IMR-90 (cell line): ENCODE data around the gene KLHL30. TPM values are rescaled to one million over a fixed set of nuclear protein-coding genes. Genes with fewer than 3 reads are reported as not detected.

Experiments
- ATAC-seq: fragments of 200-7000 bp; cut with Tn5 transposase; 2 replicates; pipeline ENCODE4 v1.9.1; 2020; ENCODE audit warnings: low read depth, mild to moderate bottlenecking, moderate library complexity
- BruUV-seq: library from RNA; stranded (reverse); fragments of 400-500 nt; replicated peaks from 2 replicates; lab custom pipeline; 2021; lab: Mats Ljungman, UMichigan
- CTCF ChIA-PET: fragments of 300-600 bp; formaldehyde crosslinking; extraction: SDS; loops from one replicate; lab custom pipeline; 2021; ENCODE audit warnings: antibody characterized with exemption; lab: Yijun Ruan, JAX
- POLR2A ChIA-PET: fragments of 300-600 bp; sonication (Branson Sonifier 250); formaldehyde crosslinking; loops from one replicate; lab custom pipeline; 2022; ENCODE audit warnings: antibody characterized with exemption; ENCODE audit not compliant: unreplicated experiment; lab: Charles Lee
- DNase-seq: peaks from one replicate; pipeline ENCODE4 v3.0.0; 2013
- H2AFZ ChIP-seq: replicated peaks from 2 replicates; pipeline ENCODE3; 2013; ENCODE audit warnings: low read length, mild to moderate bottlenecking; ENCODE audit not compliant: poor library complexity
- H2AK5ac ChIP-seq: 2 replicates; pipeline ENCODE4 v1.6.1; 2013; ENCODE audit warnings: low read depth, low read length, inconsistent platforms
- H2AK9ac ChIP-seq: replicated peaks from 2 replicates; pipeline ENCODE3; 2013; ENCODE audit warnings: mild to moderate bottlenecking, low read depth, low read length, moderate library complexity; ENCODE audit not compliant: poor library complexity
- H2BK120ac ChIP-seq: 2 replicates; pipeline ENCODE4 v1.6.1; 2013; ENCODE audit warnings: low read depth, low read length, inconsistent platforms
- H2BK15ac ChIP-seq: 3 replicates; pipeline ENCODE4 v1.6.1; 2013; ENCODE audit warnings: low read depth, low read length, inconsistent platforms
- H2BK20ac ChIP-seq: 2 replicates; pipeline ENCODE4 v1.6.1; 2013; ENCODE audit warnings: low read depth, mild to moderate bottlenecking, inconsistent platforms, low read length, moderate library complexity
- H2BK5ac ChIP-seq: 2 replicates; pipeline ENCODE4 v1.6.1; 2013; ENCODE audit warnings: mild to moderate bottlenecking, low read depth, low read length, inconsistent platforms; ENCODE audit not compliant: poor library complexity, severe bottlenecking
- H3K14ac ChIP-seq: replicated peaks from 2 replicates; pipeline ENCODE4 v1.6.1; 2013; ENCODE audit warnings: low read depth, low read length, inconsistent platforms
- H3K18ac ChIP-seq: 2 replicates; pipeline ENCODE4 v1.6.1; 2013; ENCODE audit warnings: low read depth, low read length, control low read depth
- H3K23ac ChIP-seq: 2 replicates; pipeline ENCODE4 v1.6.1; 2013; ENCODE audit warnings: low read depth, low read length, inconsistent platforms
- H3K27ac ChIP-seq: 2 replicates; pipeline ENCODE4 v1.5.1; 2013; ENCODE audit warnings: mild to moderate bottlenecking, control low read depth, low read length; ENCODE audit not compliant: insufficient read depth
- H3K27me3 ChIP-seq: 2 replicates; pipeline ENCODE4 v1.6.1; 2013; ENCODE audit warnings: low read length; ENCODE audit not compliant: control insufficient read depth, insufficient read depth
- H3K36me3 ChIP-seq: 2 replicates; pipeline ENCODE4 v1.6.1; 2013; ENCODE audit warnings: low read length, mixed read lengths; ENCODE audit not compliant: control insufficient read depth, insufficient read depth
- H3K4ac ChIP-seq: 2 replicates; pipeline ENCODE4 v1.6.1; 2013; ENCODE audit warnings: low read depth, low read length, inconsistent platforms
- H3K4me1 ChIP-seq: 2 replicates; pipeline ENCODE4 v1.6.1; 2013; ENCODE audit warnings: low read length, mixed read lengths; ENCODE audit not compliant: control insufficient read depth, insufficient read depth
- H3K4me2 ChIP-seq: 2 replicates; pipeline ENCODE4 v1.6.1; 2013; ENCODE audit warnings: low read depth, mild to moderate bottlenecking, control low read depth, low read length, moderate library complexity
- H3K4me3 ChIP-seq: 2 replicates; pipeline ENCODE4 v1.5.1; 2013; ENCODE audit warnings: low read depth, mild to moderate bottlenecking, control low read depth, low read length, moderate library complexity; ENCODE audit not compliant: insufficient read depth
- H3K56ac ChIP-seq: 2 replicates; pipeline ENCODE4 v1.6.1; 2013; ENCODE audit warnings: low read length, inconsistent platforms; ENCODE audit not compliant: insufficient read depth; ENCODE audit errors: extremely low read depth
- H3K79me1 ChIP-seq, 2 experiments: 2 replicates each; pipeline ENCODE4 v1.6.1; 2013; ENCODE audit warnings: low read length in 2 of 2, inconsistent platforms in 1 of 2, low read depth in 1 of 2
- H3K9ac ChIP-seq: 2 replicates; pipeline ENCODE4 v1.6.1; 2013; ENCODE audit warnings: low read depth, low read length, control low read depth
- H3K9me1 ChIP-seq: 2 replicates; pipeline ENCODE4 v1.6.1; 2013; ENCODE audit warnings: low read length, inconsistent platforms; ENCODE audit not compliant: insufficient read depth
- H3K9me3 ChIP-seq: 2 replicates; pipeline ENCODE4 v1.6.1; 2013; ENCODE audit warnings: low read length; ENCODE audit not compliant: control insufficient read depth, insufficient read depth
- H4K20me1 ChIP-seq: 2 replicates; pipeline ENCODE4 v1.6.1; 2013; ENCODE audit warnings: low read length, inconsistent platforms; ENCODE audit not compliant: insufficient read depth
- H4K5ac ChIP-seq: 2 replicates; pipeline ENCODE4 v1.6.1; 2013; ENCODE audit warnings: mild to moderate bottlenecking, low read depth, low read length, control low read depth
- H4K8ac ChIP-seq, 2 experiments: 2 replicates each; pipeline ENCODE4 v1.6.1; 2013; ENCODE audit warnings: low read depth in 2 of 2, low read length in 2 of 2, control low read depth in 1 of 2, inconsistent platforms in 1 of 2
- H4K91ac ChIP-seq: 2 replicates; pipeline ENCODE4 v1.6.1; 2013; ENCODE audit warnings: low read depth, low read length, inconsistent platforms; ENCODE audit not compliant: insufficient read depth
- BHLHE40 ChIP-seq: fragments of 150-350 bp; IDR thresholded peaks from 2 replicates; pipeline ENCODE4 v1.6.1; 2016; ENCODE audit warnings: mild to moderate bottlenecking, low read depth, low read length
- CHD1 ChIP-seq: IDR thresholded peaks from 2 replicates; pipeline ENCODE4 v1.6.1; 2012; ENCODE audit warnings: low read depth, low read length, improper control_type of control experiment
- FOS ChIP-seq: fragments of 150-350 bp; IDR thresholded peaks from 2 replicates; pipeline ENCODE4 v1.6.1; 2016; ENCODE audit warnings: low read depth, low read length
- MAFK ChIP-seq: IDR thresholded peaks from 2 replicates; pipeline ENCODE4 v1.6.1; 2012; ENCODE audit warnings: low read depth, low read length, improper control_type of control experiment
- MXI1 ChIP-seq: IDR thresholded peaks from 2 replicates; pipeline ENCODE4 v1.6.1; 2012; ENCODE audit warnings: low read depth, mild to moderate bottlenecking, low read length, moderate library complexity, borderline replicate concordance
- NFE2L2 ChIP-seq: fragments of 150-350 bp; IDR thresholded peaks from 2 replicates; pipeline ENCODE4 v1.6.1; 2016; ENCODE audit warnings: low read depth, mild to moderate bottlenecking, low read length
- RCOR1 ChIP-seq: IDR thresholded peaks from 2 replicates; pipeline ENCODE4 v1.6.1; 2012; ENCODE audit warnings: mild to moderate bottlenecking, low read length, improper control_type of control experiment; ENCODE audit not compliant: insufficient replicate concordance
- RFX5 ChIP-seq: IDR thresholded peaks from 2 replicates; pipeline ENCODE4 v1.8.0; 2012; ENCODE audit warnings: low read depth, mild to moderate bottlenecking, low read length, moderate library complexity
- WGBS, 2 experiments: methylation state at CpG; one replicate each; pipeline versions ENCODE4 v1.1.5 to v1.1.7; 2013; ENCODE audit warnings: missing lambda C conversion rate in 2 of 2; ENCODE audit not compliant: insufficient read length in 1 of 2; ENCODE audit errors: extremely low coverage in 2 of 2; 5-methylcytosine and 5-hydroxymethylcytosine counted together
- dilution Hi-C: fragments of 300-500 bp; cut with HindIII; formaldehyde crosslinking; loops from one replicate; pipeline ENCODE4 v1.14.3; 2018; ENCODE audit warnings: low sequenced_read_pairs; ENCODE audit not compliant: unreplicated experiment
- in situ Hi-C: fragments of 300-500 bp; cut with MboI; formaldehyde crosslinking; loops from 3 replicates; pipeline ENCODE4 v1.14.3; 2019; ENCODE audit warnings: low sequenced_read_pairs, inconsistent platforms, mixed read lengths
- intact Hi-C: fragments of 100-400 bp; cut with micrococcal nuclease; formaldehyde crosslinking; loops from 2 replicates; pipeline ENCODE4 v1.10.0; 2022
- polyA plus RNA-seq, 3 experiments: library from polyadenylated mRNA; depleted of rRNA; stranded (reverse); fragments of >200 nt; gene quantifications; 2 replicates each; pipeline ENCODE4 v1.2.3, GENCODE V29; 2012; ENCODE audit warnings: low replicate concordance in 1 of 3
- total RNA-seq: library from RNA; depleted of rRNA; stranded (reverse); fragments of >200 nt; gene quantifications from 2 replicates; pipeline ENCODE4 v1.2.3, GENCODE V29; 2012
- TF ChIP-seq, protein P1 (sequence below): conservative IDR thresholded peaks from 2 replicates; pipeline ENCODE4 v1.5.1; 2012; ENCODE audit warnings: mild to moderate bottlenecking, low read depth, low read length, improper control_type of control experiment
- TF ChIP-seq, protein P2 (sequence below): fragments of 150-350 bp; IDR thresholded peaks from 2 replicates; pipeline ENCODE4 v1.6.1; 2017; ENCODE audit warnings: mild to moderate bottlenecking, antibody characterized with exemption, low read length, low read depth
- TF ChIP-seq, protein P3 (sequence below): fragments of 150-350 bp; IDR thresholded peaks from 2 replicates; pipeline ENCODE4 v1.6.1; 2016; ENCODE audit warnings: low read depth, mild to moderate bottlenecking, low read length, moderate library complexity, borderline replicate concordance

KLHL30 gene
- total and polyA plus RNA-seq, 2 of the 4 experiments (the other 2 are of a cell fraction), result under 0.01 to 0.03 TPM

DNA sequence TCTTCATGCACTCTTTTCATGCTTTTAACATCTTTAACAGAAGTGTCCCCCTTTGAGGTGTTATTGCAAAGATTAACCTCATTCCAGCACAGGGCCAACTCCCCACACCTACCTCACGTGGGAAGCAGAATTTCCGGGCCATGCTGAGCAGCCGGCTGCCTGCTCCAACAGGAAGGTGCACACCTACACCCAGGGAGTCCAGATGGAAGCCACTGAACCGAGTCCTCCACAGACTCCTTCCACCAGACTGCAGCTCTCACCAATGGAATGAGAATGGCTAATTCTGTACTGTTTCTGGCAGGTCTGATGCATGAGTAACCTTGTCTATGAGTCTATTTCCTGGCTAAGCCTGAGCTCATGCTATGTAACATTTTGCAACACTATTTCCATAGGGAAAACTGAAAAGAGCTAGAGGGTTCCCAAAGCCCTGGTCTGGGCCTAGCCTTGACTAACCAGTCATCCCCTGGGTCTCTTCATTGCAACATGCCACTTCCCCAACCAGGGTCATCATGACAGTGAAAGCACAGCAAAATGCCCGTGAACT lies 31.3 kb downstream of the KLHL30 start (continued):
- TF ChIP-seq MAFK, result 0 out of 2 replicates have a peak, but pooled peaks have one; percentile 31

DNA sequence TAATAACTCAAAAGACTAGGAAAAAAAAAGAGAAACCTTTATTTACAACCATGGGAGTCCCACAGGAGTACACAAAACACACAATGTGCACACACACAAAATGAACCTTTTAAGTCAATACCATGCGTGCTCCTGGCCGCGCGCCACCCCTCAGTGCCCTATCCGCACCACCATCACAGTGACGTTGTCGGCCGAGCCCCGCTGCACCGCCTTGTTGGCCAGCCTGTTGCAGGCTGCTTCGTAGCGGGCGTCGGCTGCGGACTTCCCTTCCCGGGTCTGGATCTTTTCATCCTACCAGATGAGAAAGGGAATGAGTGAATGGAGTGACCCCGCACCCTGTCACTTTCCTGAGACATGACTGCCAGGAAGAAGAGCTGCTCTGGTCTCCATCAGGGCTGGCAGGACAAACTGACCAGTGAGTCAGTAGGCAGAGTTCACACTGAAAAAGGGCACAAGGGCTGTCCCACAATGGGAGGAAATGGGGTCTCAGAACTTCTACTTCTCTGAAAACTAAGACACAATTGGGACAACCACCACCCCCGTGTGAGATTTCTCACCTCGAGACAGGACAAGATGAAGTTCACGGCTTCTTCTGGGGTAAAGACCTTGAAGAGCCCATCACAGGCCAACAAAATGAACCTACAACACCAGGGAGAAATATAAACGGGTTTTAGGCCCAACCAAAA lies 32.1 kb downstream of the KLHL30 start:
- peaks cover 45% of the 10 kb centered on the region for H3K36me3 ChIP-seq
- no TSS peak for BruUV-seq

More for the DNA sequence above, 32.1 kb downstream of the KLHL30 start:
- peak overlapping the region; percentile 93 for H2BK120ac ChIP-seq
- H3K14ac ChIP-seq, result peak overlapping the region; percentile 94
- peak overlapping the region; percentile 88 for H2BK20ac ChIP-seq
- H4K5ac ChIP-seq, result peak overlapping the region; percentile 98
- H2AK5ac ChIP-seq, result peak overlapping the region; percentile 98
- H3K9me3 ChIP-seq, result no peaks in the 10 kb centered on the region
- in situ Hi-C loops (no loop called here), dilution Hi-C loops (no loop called here), intact Hi-C loops (loop anchor here (10.0 kb wide), 1 partner anchor 176 kb away; no protein-coding TSS in a partner anchor)
- H3K9me1 ChIP-seq, result peaks cover 41% of the 10 kb centered on the region
- peaks cover 8% of the 10 kb centered on the region for H4K20me1 ChIP-seq
- peaks cover 31% of the 10 kb centered on the region for H3K4me1 ChIP-seq
- H3K9ac ChIP-seq, result peak overlapping the region; percentile 47
- H3K4me2 ChIP-seq, result peak overlapping the region; percentile 21
- peak overlapping the region; percentile 97 for H3K18ac ChIP-seq
- ATAC-seq (no peak), DNase-seq (no peak)
- peak overlapping the region; percentile 100 for H2BK5ac ChIP-seq
- peak overlapping the region; percentile 99 for H3K4ac ChIP-seq
- ChIA-PET POLR2A (no interaction called here), CTCF (interaction anchor here (0.6 kb wide), 1 partner anchor 38 kb away, joined by 3 read pairs; no protein-coding TSS in a partner anchor)
- peaks cover 13 to 53% of the 10 kb centered on the region in 2 experiments; a peak in 3 of 4 replicates for H3K79me1 ChIP-seq
- H4K8ac ChIP-seq, result peak overlapping the region; percentile 33 to 67
- H3K56ac ChIP-seq, result peak overlapping the region; percentile 93
- peak overlapping the region; percentile 97 for H3K27ac ChIP-seq
- no peaks in the 10 kb centered on the region for H3K27me3 ChIP-seq
- H2AFZ ChIP-seq, result no peak overlapping the region
- H3K23ac ChIP-seq, result peak overlapping the region; percentile 26; the same call in 1 of the 2 replicates
- no peak overlapping the region for H3K4me3 ChIP-seq
- TF ChIP-seq, protein P1, sequence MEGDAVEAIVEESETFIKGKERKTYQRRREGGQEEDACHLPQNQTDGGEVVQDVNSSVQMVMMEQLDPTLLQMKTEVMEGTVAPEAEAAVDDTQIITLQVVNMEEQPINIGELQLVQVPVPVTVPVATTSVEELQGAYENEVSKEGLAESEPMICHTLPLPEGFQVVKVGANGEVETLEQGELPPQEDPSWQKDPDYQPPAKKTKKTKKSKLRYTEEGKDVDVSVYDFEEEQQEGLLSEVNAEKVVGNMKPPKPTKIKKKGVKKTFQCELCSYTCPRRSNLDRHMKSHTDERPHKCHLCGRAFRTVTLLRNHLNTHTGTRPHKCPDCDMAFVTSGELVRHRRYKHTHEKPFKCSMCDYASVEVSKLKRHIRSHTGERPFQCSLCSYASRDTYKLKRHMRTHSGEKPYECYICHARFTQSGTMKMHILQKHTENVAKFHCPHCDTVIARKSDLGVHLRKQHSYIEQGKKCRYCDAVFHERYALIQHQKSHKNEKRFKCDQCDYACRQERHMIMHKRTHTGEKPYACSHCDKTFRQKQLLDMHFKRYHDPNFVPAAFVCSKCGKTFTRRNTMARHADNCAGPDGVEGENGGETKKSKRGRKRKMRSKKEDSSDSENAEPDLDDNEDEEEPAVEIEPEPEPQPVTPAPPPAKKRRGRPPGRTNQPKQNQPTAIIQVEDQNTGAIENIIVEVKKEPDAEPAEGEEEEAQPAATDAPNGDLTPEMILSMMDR, result no peak
- no peak for TF ChIP-seq BHLHE40
- TF ChIP-seq MAFK, result no peak
- TF ChIP-seq, protein P2, sequence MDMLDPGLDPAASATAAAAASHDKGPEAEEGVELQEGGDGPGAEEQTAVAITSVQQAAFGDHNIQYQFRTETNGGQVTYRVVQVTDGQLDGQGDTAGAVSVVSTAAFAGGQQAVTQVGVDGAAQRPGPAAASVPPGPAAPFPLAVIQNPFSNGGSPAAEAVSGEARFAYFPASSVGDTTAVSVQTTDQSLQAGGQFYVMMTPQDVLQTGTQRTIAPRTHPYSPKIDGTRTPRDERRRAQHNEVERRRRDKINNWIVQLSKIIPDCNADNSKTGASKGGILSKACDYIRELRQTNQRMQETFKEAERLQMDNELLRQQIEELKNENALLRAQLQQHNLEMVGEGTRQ, result no peak
- TF ChIP-seq CHD1, result no peak
- no peak for TF ChIP-seq RFX5
- TF ChIP-seq MXI1, result no peak
- TF ChIP-seq FOS, result no peak
- no peak for TF ChIP-seq NFE2L2
- no peak for TF ChIP-seq RCOR1
- TF ChIP-seq, protein P3, sequence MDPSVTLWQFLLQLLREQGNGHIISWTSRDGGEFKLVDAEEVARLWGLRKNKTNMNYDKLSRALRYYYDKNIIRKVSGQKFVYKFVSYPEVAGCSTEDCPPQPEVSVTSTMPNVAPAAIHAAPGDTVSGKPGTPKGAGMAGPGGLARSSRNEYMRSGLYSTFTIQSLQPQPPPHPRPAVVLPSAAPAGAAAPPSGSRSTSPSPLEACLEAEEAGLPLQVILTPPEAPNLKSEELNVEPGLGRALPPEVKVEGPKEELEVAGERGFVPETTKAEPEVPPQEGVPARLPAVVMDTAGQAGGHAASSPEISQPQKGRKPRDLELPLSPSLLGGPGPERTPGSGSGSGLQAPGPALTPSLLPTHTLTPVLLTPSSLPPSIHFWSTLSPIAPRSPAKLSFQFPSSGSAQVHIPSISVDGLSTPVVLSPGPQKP, result no peak
- peak overlapping the region; percentile 33 for H2AK9ac ChIP-seq
- peak overlapping the region; percentile 90 for H4K91ac ChIP-seq
- H2BK15ac ChIP-seq, result peak overlapping the region; percentile 99; the same call in 2 of the 3 replicates
- 100% methylated on average over 1 of the region's 21 CpGs; no CpG with 5 or more reads in 1 of the 2 experiments for WGBS, 2 experiments
